GM23338 (cell line): ENCODE results near the gene TMEM225B. TPM values are rescaled to one million over a fixed set of nuclear protein-coding genes. Genes with fewer than 3 reads are reported as not detected.
"Not testable (repeated sequence)": the region's sequence is repeated elsewhere in the genome, so short reads cannot be mapped to it uniquely, and the experiment has no call there.

Experiments used
- ATAC-seq: fragments of 200-7000 bp; cut with Tn5 transposase; 3 replicates; pipeline ENCODE4 v1.9.1; 2020
- DNase-seq: peaks from one replicate; pipeline ENCODE4 v3.0.0-alpha.2; 2015; ENCODE audit warnings: low spot score
- H2AFZ ChIP-seq: fragments of 200-600 bp; sonication (generic); 2 replicates; pipeline ENCODE4 v1.8.0; 2016; ENCODE audit warnings: antibody characterized with exemption, mild to moderate bottlenecking, moderate library complexity
- H3F3A ChIP-seq: fragments of 200-600 bp; sonication (generic); replicated peaks from 2 replicates; pipeline ENCODE4 v1.8.0; 2017; ENCODE audit warnings: antibody characterized with exemption, mixed run types, low read depth
- H3K27ac ChIP-seq: fragments of 200-600 bp; sonication (generic); 2 replicates; pipeline ENCODE4 v1.6.1; 2016; ENCODE audit warnings: low read depth
- H3K27me3 ChIP-seq: fragments of 200-600 bp; sonication (generic); 2 replicates; pipeline ENCODE4 v1.8.0; 2016; ENCODE audit warnings: mild to moderate bottlenecking, mixed run types, moderate library complexity; ENCODE audit not compliant: insufficient read depth
- H3K36me3 ChIP-seq: fragments of 200-600 bp; sonication (generic); 2 replicates; pipeline ENCODE4 v1.8.0; 2016; ENCODE audit warnings: mild to moderate bottlenecking; ENCODE audit not compliant: insufficient read depth
- H3K4me1 ChIP-seq: fragments of 200-600 bp; sonication (generic); 2 replicates; pipeline ENCODE4 v1.8.0; 2016; ENCODE audit warnings: mild to moderate bottlenecking, moderate library complexity; ENCODE audit not compliant: insufficient read depth
- H3K4me2 ChIP-seq: fragments of 200-600 bp; sonication (generic); 2 replicates; pipeline ENCODE4 v1.7.1; 2017; ENCODE audit warnings: mixed run types
- H3K4me3 ChIP-seq: fragments of 200-600 bp; sonication (generic); 2 replicates; pipeline ENCODE4 v1.6.1; 2016; ENCODE audit warnings: mixed run types
- H3K79me2 ChIP-seq: fragments of 200-600 bp; sonication (generic); replicated peaks from 2 replicates; pipeline ENCODE4 v1.8.0; 2017; ENCODE audit warnings: mild to moderate bottlenecking; ENCODE audit not compliant: insufficient read depth
- H3K9me2 ChIP-seq: fragments of 200-600 bp; sonication (generic); 2 replicates; pipeline ENCODE4 v1.8.0; 2017; ENCODE audit not compliant: insufficient read depth
- H4K20me1 ChIP-seq: fragments of 200-600 bp; sonication (generic); replicated peaks from 2 replicates; pipeline ENCODE4 v1.8.0; 2017; ENCODE audit warnings: mild to moderate bottlenecking; ENCODE audit not compliant: insufficient read depth
- H3K27ac Mint-ChIP-seq: 2 replicates; pipeline ENCODE4 v1.8.0; 2020; ENCODE audit warnings: inconsistent platforms, mild to moderate bottlenecking, moderate library complexity, mixed read lengths
- H3K27me3 Mint-ChIP-seq: 3 replicates; pipeline ENCODE4 v1.8.0; 2022; ENCODE audit warnings: low read depth, mild to moderate bottlenecking, moderate library complexity, mixed read lengths, inconsistent platforms; ENCODE audit not compliant: insufficient read depth, poor library complexity
- H3K36me3 Mint-ChIP-seq: 3 replicates; pipeline ENCODE4 v1.8.0; 2021; ENCODE audit warnings: low read depth, mild to moderate bottlenecking, inconsistent platforms, moderate library complexity, mixed read lengths
- H3K4me1 Mint-ChIP-seq: 3 replicates; pipeline ENCODE4 v1.8.0; 2020; ENCODE audit warnings: mild to moderate bottlenecking, inconsistent platforms, mixed read lengths
- H3K4me3 Mint-ChIP-seq: 3 replicates; pipeline ENCODE4 v1.8.0; 2021; ENCODE audit warnings: moderate library complexity, mild to moderate bottlenecking, inconsistent platforms, mixed read lengths
- H3K9me3 Mint-ChIP-seq: 3 replicates; pipeline ENCODE4 v1.8.0; 2020; ENCODE audit warnings: moderate library complexity, mild to moderate bottlenecking, inconsistent platforms, mixed read lengths
- CREB1 ChIP-seq: fragments of 250-450 bp; sonication (Bioruptor Pico); IDR thresholded peaks from 2 replicates; pipeline ENCODE4 v1.5.0; 2020; ENCODE audit warnings: low read depth, mild to moderate bottlenecking, moderate library complexity
- CTCF ChIP-seq, 2 experiments: fragments of 200-600 bp in 1 of 2; sonication (generic) in 1 of 2; conservative IDR thresholded peaks; 2 replicates each; pipeline versions ENCODE4 v1.5.1 to v1.6.1; 2016 to 2017; ENCODE audit warnings: antibody characterized with exemption in 2 of 2, low read depth in 2 of 2, mild to moderate bottlenecking in 2 of 2, moderate library complexity in 1 of 2
- ETS1 ChIP-seq: IDR thresholded peaks from 2 replicates; pipeline ENCODE4 v1.6.1; 2016; ENCODE audit warnings: antibody characterized with exemption
- EZH2 ChIP-seq: fragments of 200-600 bp; sonication (generic); IDR thresholded peaks from one replicate; pipeline ENCODE4 v1.8.0; 2017; ENCODE audit warnings: antibody characterized with exemption, mild to moderate bottlenecking, low read depth; ENCODE audit not compliant: unreplicated experiment
- REST ChIP-seq: IDR thresholded peaks from one replicate; pipeline ENCODE4 v1.6.1; 2018; ENCODE audit warnings: antibody characterized with exemption; ENCODE audit not compliant: unreplicated experiment
- STAT1 ChIP-seq: IDR thresholded peaks from one replicate; pipeline ENCODE4 v1.6.1; 2016; ENCODE audit warnings: antibody characterized with exemption; ENCODE audit not compliant: unreplicated experiment
- ZNF114 ChIP-seq: fragments of 250-450 bp; sonication (Bioruptor Pico); IDR thresholded peaks from 2 replicates; pipeline ENCODE4 v1.5.0; 2020; ENCODE audit warnings: mild to moderate bottlenecking, moderate library complexity
- ZNF331 ChIP-seq: fragments of 250-450 bp; sonication (Bioruptor Pico); IDR thresholded peaks from 2 replicates; pipeline ENCODE4 v1.5.0; 2020; ENCODE audit warnings: low read depth, mild to moderate bottlenecking, moderate library complexity
- ZNF462 ChIP-seq: fragments of 250-450 bp; sonication (Bioruptor Pico); IDR thresholded peaks from 2 replicates; pipeline ENCODE4 v1.5.0; 2020; ENCODE audit warnings: mild to moderate bottlenecking, moderate library complexity
- polyA plus RNA-seq: library from polyadenylated mRNA; unstranded; fragments of >200 nt; fragmentation: Nextera tagmentation; extraction: Ambion mirVana; gene quantifications from 2 replicates; pipeline ENCODE4 v1.2.1, GENCODE V29; 2016
- total RNA-seq: library from RNA; depleted of rRNA; stranded (reverse); fragments of >200 nt; shearing (Covaris generic); gene quantifications from 2 replicates; pipeline ENCODE4 v1.2.3, GENCODE V29; 2014

TMEM225B gene
- total and polyA plus RNA-seq, 2 experiments from 2014 or later, result 0.45 TPM; not detected in 1

- Histone ChIP-seq H3F3A (0 out of 2 replicates have a peak, but pooled peaks cover 17% of the 10 kb centered on the region), H2AFZ (peak overlapping the region; percentile 100), H3K4me2 (peak overlapping the region; percentile 94), H3K27ac (peak overlapping the region; percentile 94), H3K4me3 (peak overlapping the region; percentile 74), H3K4me1 (peaks cover 15% of the 10 kb centered on the region)
- ATAC-seq, H3K9me3 Mint-ChIP-seq, H3K27me3 ChIP-seq, H3K36me3 Mint-ChIP-seq, H3K36me3 ChIP-seq, DNase-seq, H3K9me2 ChIP-seq, H3K79me2 ChIP-seq, H3K27me3 Mint-ChIP-seq, H4K20me1 ChIP-seq: not testable (repeated sequence)
- H3K4me3 Mint-ChIP-seq, result peak overlapping the region; percentile 87
- peaks cover 12% of the 10 kb centered on the region for H3K4me1 Mint-ChIP-seq
- peak overlapping the region; percentile 77; the same call in 1 of the 2 replicates for H3K27ac Mint-ChIP-seq
Observed at GRCh38 chr7:99580778-99581332, 17.2 kb upstream of the TMEM225B start.

- Histone ChIP-seq H3K9me2 (no peaks in the 10 kb centered on the region), H3K4me2 (no peak overlapping the region), H4K20me1 (no peaks in the 10 kb centered on the region), H3K27me3 (no peaks in the 10 kb centered on the region), H2AFZ (no peak overlapping the region), H3K4me1 (no peaks in the 10 kb centered on the region), H3K79me2 (no peaks in the 10 kb centered on the region), H3K36me3 (no peaks in the 10 kb centered on the region), H3K27ac (no peak overlapping the region), H3F3A (no peaks in the 10 kb centered on the region), H3K4me3 (no peak overlapping the region)
- Mint-ChIP-seq H3K9me3 (no peaks in the 10 kb centered on the region), H3K36me3 (no peaks in the 10 kb centered on the region), H3K27ac (no peak overlapping the region), H3K27me3 (no peaks in the 10 kb centered on the region), H3K4me1 (no peaks in the 10 kb centered on the region), H3K4me3 (no peak overlapping the region)
- ATAC-seq (no peak), DNase-seq (no peak)
- TF ChIP-seq EZH2 (no peak), ETS1 (no peak), ZNF331 (no peak), REST (no peak), ZNF462 (CRISPR knock-in tag) (no peak), ZNF114 (CRISPR knock-in tag) (no peak), STAT1 (no peak), CREB1 (CRISPR knock-in tag) (no peak), CTCF (conservative IDR thresholded peaks at IDR 0.05; ENCODE audit: low read depth in 2 of 2) (no peak)
Observed at GRCh38 chr7:99588868-99589267, 9.2 kb upstream of the TMEM225B start.
